Fibroblast of skin of scalp (primary cell): Measurements from ENCODE around the gene CNTNAP5.
"Not testable (repeated sequence)": the region's sequence is repeated elsewhere in the genome, so short reads cannot be mapped to it uniquely, and the experiment has no call there.

ENCODE experiments used
- DNase-seq: peaks from one replicate; pipeline ENCODE4 v3.0.0-alpha.2; 2013

Gene CNTNAP5

GRCh38 chr2:124325667-124326440 lies 300.8 kb downstream of the CNTNAP5 start:
- DNase-seq, result no peak

GRCh38 chr2:124327303-124327702 lies 302.2 kb downstream of the CNTNAP5 start:
- no peak for DNase-seq

- DNase-seq, result no peak
These were observed 303.3 kb downstream of the CNTNAP5 start for GRCh38 chr2:124328397-124328796.

GRCh38 chr2:124333784-124334183 lies 308.7 kb downstream of the CNTNAP5 start:
- DNase-seq, result no peak

GRCh38 chr2:124335058-124335457 lies 310.0 kb downstream of the CNTNAP5 start:
- no peak for DNase-seq

- DNase-seq, result peak; percentile 28
These were observed 314.6 kb downstream of the CNTNAP5 start for GRCh38 chr2:124339709-124340108.

- DNase-seq, result no peak
These were observed 318.9 kb downstream of the CNTNAP5 start for GRCh38 chr2:124343827-124344498.

- no peak for DNase-seq
These were observed 322.1 kb downstream of the CNTNAP5 start for GRCh38 chr2:124347209-124347608.

GRCh38 chr2:124353656-124354055 lies 328.6 kb downstream of the CNTNAP5 start:
- no peak for DNase-seq

GRCh38 chr2:124354466-124354865 lies 329.4 kb downstream of the CNTNAP5 start:
- no peak for DNase-seq

- DNase-seq, result not testable (repeated sequence)
These were observed 336.9 kb downstream of the CNTNAP5 start for GRCh38 chr2:124361966-124362365.

- DNase-seq, result no peak
These were observed 344.1 kb downstream of the CNTNAP5 start for GRCh38 chr2:124369181-124369580.

- DNase-seq, result no peak
These were observed 355.2 kb downstream of the CNTNAP5 start for GRCh38 chr2:124380221-124380749.

GRCh38 chr2:124382067-124382618 lies 357.1 kb downstream of the CNTNAP5 start:
- no peak for DNase-seq

GRCh38 chr2:124395961-124396360 lies 370.9 kb downstream of the CNTNAP5 start:
- DNase-seq, result no peak

- no peak for DNase-seq
These were observed 377.2 kb downstream of the CNTNAP5 start for GRCh38 chr2:124402274-124402673.

- not testable (repeated sequence) for DNase-seq
These were observed 382.9 kb downstream of the CNTNAP5 start for GRCh38 chr2:124407836-124408534.

- DNase-seq, result no peak
These were observed 399.0 kb downstream of the CNTNAP5 start for GRCh38 chr2:124424074-124424473.

- no peak for DNase-seq
These were observed 401.0 kb downstream of the CNTNAP5 start for GRCh38 chr2:124426122-124426521.

- no peak for DNase-seq
These were observed 401.5 kb downstream of the CNTNAP5 start for GRCh38 chr2:124426625-124427024.

- no peak for DNase-seq
These were observed 412.7 kb downstream of the CNTNAP5 start for GRCh38 chr2:124437811-124438210.

- DNase-seq, result no peak
These were observed 425.4 kb downstream of the CNTNAP5 start for GRCh38 chr2:124450481-124450880.

GRCh38 chr2:124476291-124476690 lies 451.2 kb downstream of the CNTNAP5 start:
- peak; percentile 27 for DNase-seq
